ENCODE measurements around the gene CENPL. TPM values are rescaled to one million over a fixed set of nuclear protein-coding genes. Genes with fewer than 3 reads are reported as not detected.

The CENPL gene
- total and polyA plus RNA-seq, 9 of the 15 experiments (the other 6 are each of a cell fraction or from before 2014, with no cell fraction given): 33.0 to 52.7 (median 39.7) TPM

GRCh38 chr1:173870252-173871075 is 45.8 kb upstream of the CENPL start (continued):
- no peak for TF ChIP-seq SNAPC5 (CRISPR knock-in tag; IDR thresholded peaks at IDR 0.05)
- TF ChIP-seq, protein P1, sequence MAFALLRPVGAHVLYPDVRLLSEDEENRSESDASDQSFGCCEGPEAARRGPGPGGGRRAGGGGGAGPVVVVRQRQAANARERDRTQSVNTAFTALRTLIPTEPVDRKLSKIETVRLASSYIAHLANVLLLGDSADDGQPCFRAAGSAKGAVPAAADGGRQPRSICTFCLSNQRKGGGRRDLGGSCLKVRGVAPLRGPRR (CRISPR knock-in tag; IDR thresholded peaks at IDR 0.05): no peak
- 0 out of 2 replicates have a peak, but pooled peaks have one; percentile 34 for TF ChIP-seq NR2C1 (IDR thresholded peaks at IDR 0.05)
- TF ChIP-seq NR2C1 (tag; IDR thresholded peaks at IDR 0.05): no peak
- no peak for TF ChIP-seq FOSL1 (tag; conservative IDR thresholded peaks at IDR 0.05)
- TF ChIP-seq, protein P2, sequence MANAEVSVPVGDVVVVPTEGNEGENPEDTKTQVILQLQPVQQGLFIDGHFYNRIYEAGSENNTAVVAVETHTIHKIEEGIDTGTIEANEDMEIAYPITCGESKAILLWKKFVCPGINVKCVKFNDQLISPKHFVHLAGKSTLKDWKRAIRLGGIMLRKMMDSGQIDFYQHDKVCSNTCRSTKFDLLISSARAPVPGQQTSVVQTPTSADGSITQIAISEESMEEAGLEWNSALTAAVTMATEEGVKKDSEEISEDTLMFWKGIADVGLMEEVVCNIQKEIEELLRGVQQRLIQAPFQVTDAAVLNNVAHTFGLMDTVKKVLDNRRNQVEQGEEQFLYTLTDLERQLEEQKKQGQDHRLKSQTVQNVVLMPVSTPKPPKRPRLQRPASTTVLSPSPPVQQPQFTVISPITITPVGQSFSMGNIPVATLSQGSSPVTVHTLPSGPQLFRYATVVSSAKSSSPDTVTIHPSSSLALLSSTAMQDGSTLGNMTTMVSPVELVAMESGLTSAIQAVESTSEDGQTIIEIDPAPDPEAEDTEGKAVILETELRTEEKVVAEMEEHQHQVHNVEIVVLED (CRISPR knock-in tag; IDR thresholded peaks at IDR 0.05): no peak
- no peak for TF ChIP-seq HNRNPK (IDR thresholded peaks at IDR 0.05; ENCODE audit: low read depth, low read length, poor library complexity, severe bottlenecking)
- no peak for TF ChIP-seq RFX7 (CRISPR knock-in tag; IDR thresholded peaks at IDR 0.05)
- TF ChIP-seq, protein P3, sequence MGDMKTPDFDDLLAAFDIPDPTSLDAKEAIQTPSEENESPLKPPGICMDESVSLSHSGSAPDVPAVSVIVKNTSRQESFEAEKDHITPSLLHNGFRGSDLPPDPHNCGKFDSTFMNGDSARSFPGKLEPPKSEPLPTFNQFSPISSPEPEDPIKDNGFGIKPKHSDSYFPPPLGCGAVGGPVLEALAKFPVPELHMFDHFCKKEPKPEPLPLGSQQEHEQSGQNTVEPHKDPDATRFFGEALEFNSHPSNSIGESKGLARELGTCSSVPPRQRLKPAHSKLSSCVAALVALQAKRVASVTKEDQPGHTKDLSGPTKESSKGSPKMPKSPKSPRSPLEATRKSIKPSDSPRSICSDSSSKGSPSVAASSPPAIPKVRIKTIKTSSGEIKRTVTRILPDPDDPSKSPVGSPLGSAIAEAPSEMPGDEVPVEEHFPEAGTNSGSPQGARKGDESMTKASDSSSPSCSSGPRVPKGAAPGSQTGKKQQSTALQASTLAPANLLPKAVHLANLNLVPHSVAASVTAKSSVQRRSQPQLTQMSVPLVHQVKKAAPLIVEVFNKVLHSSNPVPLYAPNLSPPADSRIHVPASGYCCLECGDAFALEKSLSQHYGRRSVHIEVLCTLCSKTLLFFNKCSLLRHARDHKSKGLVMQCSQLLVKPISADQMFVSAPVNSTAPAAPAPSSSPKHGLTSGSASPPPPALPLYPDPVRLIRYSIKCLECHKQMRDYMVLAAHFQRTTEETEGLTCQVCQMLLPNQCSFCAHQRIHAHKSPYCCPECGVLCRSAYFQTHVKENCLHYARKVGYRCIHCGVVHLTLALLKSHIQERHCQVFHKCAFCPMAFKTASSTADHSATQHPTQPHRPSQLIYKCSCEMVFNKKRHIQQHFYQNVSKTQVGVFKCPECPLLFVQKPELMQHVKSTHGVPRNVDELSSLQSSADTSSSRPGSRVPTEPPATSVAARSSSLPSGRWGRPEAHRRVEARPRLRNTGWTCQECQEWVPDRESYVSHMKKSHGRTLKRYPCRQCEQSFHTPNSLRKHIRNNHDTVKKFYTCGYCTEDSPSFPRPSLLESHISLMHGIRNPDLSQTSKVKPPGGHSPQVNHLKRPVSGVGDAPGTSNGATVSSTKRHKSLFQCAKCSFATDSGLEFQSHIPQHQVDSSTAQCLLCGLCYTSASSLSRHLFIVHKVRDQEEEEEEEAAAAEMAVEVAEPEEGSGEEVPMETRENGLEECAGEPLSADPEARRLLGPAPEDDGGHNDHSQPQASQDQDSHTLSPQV (IDR thresholded peaks at IDR 0.05): 0 out of 2 replicates have a peak, but pooled peaks have one; percentile 48
- TF ChIP-seq TCF7 (IDR thresholded peaks at IDR 0.05; ENCODE audit: borderline replicate concordance): no peak
- TF ChIP-seq POLR3A (IDR thresholded peaks at IDR 0.05; ENCODE audit: borderline replicate concordance, extremely low read depth, insufficient read depth, insufficient read length): no peak
- TF ChIP-seq JUNB (CRISPR knock-in tag; conservative IDR thresholded peaks at IDR 0.05): no peak
- no peak for TF ChIP-seq NR2C2 (CRISPR knock-in tag; IDR thresholded peaks at IDR 0.05)
- TF ChIP-seq NR2C2 (tag; IDR thresholded peaks at IDR 0.05): peak; percentile 28; the same call in 1 of the 2 replicates
- no peak for TF ChIP-seq CREM (IDR thresholded peaks at IDR 0.05; ENCODE audit: low read depth)
- TF ChIP-seq TEAD2 (tag; IDR thresholded peaks at IDR 0.05): no peak
- TF ChIP-seq MBD1 (CRISPR knock-in tag; IDR thresholded peaks at IDR 0.05): no peak
- no peak for TF ChIP-seq ZNF121 (CRISPR knock-in tag; conservative IDR thresholded peaks at IDR 0.05)
- no peak for TF ChIP-seq MTF1 (CRISPR knock-in tag; IDR thresholded peaks at IDR 0.05; ENCODE audit: borderline replicate concordance)
- no peak for TF ChIP-seq SRF (CRISPR knock-in tag; IDR thresholded peaks at IDR 0.05)
